Stimulated activated CD8-positive, alpha-beta memory T cell treated with anti-CD3 and anti-CD28 coated beads, Interleukin-12 subunit alpha, Interleukin-12 subunit beta, amount 100 ng/mL, for 4 hours (primary cell): ENCODE measurements around the gene TAOK2.
"Not testable (repeated sequence)": the region's sequence is repeated elsewhere in the genome, so short reads cannot be mapped to it uniquely, and the experiment has no call there.

Source experiments
- DNase-seq: peaks from one replicate; pipeline ENCODE4 v3.0.0-alpha.2; 2020; ENCODE audit warnings: low read depth

The TAOK2 gene

DNA sequence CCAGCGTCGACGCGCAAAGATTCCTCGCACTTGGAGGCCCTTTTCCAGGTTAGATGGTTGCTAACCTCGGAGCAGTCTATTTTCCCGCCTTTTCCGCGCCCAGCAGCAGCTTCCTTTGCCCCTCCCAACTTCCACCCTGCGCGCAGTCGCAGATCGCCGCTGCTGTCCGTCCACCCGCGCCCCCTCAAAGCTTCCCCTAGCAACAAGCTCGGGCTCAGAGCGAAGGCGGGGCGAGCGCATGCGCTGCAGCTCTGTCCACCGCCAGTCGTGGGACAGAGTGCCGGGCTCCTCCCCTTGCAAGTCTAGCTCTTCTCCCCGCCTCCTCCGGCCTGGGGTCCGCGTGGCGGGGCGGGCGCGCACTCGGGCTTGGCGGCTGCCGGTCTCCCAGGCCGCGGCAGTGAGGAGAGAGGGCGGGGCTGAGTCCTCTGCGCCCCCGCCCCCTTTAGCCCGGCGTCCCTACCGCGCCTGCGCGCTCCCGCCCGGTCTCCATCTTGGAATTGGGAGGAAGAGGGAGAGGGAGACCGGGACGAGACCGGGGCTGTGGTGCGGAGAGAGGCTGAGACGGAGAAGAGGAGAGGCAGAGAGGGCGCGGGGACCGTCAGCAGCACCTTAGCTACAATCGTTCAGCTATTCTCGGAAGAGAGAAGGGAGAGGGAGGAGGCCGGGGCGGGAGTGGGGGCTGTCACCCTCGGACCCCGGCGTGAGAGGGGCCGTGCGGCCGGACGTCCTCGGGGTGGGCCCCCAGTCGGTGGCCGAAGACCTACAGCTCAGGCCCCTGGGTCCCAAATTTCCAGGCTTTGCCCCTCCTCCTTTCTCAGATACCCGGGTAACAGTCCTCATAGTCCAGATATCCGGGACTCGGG is at the start of gene TAOK2:
TSS of gene TAOK2 (plus strand) at position 485 of the 863 bp plus-strand sequence. CDS start 3,905 bp downstream, outside the sequence.
- peak; percentile 93 for DNase-seq

GRCh38 chr16:29925105-29925756 is 48.4 kb upstream of the TAOK2 start:
- no peak for DNase-seq

DNA sequence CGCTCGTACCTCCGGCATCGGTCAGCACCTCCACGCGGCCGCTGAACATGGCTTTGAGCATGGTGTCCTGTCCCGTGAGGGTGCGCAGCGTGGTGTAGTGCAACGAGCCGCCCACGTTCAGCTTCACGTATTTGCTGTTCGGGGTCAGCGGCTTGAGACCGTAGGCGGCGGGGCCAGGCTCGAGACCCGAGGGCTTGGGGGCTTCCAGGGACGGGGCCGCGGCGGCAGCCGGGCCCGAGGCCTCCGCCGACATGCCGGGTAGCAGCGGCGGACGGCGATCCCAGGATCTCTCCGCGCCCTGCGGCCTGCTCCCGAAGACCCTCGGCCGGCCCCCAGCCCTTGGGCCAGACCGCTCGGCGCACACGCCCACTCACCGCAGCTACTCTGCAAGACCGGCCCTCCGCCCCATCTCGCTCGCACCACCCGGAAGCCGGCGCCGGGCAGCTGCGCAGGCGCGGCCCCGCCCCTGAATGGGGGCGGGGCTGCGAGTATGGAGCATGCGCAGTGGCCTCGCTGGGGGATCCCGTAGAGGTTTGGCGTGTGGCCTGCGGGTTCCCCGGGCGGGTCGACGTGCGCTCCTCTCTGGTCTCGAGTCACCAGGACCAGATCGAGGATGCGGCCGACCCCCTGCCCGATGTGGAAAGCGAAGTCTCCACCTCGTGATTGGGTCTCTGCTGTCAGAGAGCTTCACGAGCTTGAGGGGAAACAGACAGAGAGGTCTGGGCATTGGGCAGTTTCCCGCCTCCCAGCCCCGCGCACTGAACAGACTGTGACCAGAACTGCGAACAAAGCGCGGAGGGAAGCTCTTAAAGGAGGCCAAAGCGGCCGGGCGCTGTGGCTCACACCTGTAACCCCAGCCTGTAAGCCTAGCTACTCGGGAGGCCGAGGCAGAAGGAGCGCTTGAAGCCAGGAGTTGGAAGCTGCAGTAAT is 47.6 kb upstream of the TAOK2 start, which contains the start of gene KCTD13:
TSS of gene KCTD13 (minus strand) at position 446 of the 930 bp plus-strand sequence. CDS start at position 253, 193 bp downstream.
- DNase-seq: peak; percentile 87

DNA sequence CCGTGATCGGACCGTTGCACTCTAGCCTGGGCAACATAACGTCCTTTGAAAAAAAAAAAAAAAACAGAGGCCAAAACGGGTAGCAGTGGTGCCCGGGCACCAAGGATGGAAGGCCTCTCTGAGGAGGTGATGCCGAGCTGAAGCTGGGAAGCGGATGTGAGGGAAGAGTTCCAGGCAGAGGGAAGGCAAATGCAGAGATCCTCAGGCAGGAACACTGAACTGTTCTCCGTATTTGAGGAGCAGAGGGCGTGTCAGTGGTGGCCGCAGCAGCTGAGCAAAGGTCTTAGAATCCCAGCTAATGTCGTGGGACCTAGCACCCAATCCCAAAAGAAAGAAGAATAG is 47.0 kb upstream of the TAOK2 start:
- no peak for DNase-seq

DNA sequence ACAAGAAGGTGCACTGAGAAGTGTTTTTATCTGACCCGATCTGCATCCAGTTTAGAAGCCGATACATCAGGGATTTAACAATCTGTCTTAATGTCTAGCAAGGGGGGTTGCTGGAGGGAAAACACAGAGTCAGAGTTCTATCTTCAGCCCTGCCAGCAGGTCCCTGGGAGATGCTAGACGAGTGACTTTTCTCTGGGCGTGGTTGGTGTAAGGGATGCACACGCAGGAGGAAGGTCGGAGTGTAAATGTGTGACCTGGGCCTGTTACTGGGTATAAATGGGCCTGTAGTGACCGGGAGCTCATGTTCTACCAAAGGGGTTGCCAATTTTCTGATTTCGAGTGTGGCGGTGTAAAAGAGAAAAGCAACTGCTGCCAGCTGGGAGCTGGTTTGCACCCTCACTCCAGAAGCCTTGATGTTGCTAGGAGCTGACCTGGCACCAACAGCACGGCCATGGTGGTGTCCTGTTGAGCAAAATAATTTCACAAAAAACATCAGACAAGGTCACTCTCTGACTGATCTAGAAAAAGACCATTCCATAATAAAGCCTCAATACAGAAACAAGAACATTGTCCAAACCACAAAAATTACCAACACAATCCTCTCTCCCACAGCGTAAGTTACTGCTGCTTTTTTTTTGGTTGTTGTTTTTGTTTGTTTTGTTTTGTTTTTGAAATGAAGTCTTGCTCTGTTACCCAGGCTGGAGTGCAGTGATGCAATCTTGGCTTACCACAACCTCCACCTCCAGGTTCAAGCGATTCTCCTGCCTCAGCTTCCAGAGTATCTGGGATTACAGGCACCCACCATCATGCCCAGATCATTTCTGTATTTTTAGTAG is 46.4 kb upstream of the TAOK2 start:
- no peak for DNase-seq

DNA sequence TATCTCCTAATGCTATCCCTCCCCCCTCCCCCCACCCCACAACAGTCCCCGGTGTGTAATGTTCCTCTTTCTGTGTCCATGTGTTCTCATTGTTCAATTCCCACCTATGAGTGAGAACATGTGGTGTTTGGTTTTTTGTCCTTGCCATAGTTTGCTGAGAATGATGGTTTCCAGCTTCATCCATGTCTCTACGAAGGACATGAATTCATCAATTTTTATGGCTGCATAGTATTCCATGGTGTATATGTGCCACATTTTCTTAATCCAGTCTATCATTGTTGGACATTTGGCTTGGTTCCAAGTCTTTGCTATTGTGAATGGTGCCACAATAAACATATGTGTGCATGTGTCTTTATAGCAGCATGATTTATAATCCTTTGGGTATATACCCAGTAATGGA is 41.9 kb upstream of the TAOK2 start:
- not testable (repeated sequence) for DNase-seq

DNA sequence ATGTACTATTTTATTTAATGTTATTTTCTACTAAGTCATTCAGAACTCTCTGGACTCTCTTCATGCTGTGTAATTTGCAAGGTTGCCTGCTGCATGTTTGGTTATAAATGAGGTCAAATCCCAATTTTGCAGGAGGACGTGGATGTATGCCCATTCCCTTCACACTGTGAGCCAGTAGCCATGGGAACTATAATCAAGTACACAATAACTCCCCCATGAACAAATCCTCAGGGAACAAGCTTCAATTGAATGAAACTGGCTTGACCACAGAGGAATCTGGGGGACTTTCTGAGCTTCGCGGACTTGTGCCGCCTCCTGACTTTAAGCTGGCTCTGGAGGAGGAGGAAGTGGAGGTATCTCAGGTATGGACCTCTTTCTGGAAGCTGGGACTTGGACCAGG is 33.0 kb upstream of the TAOK2 start:
- DNase-seq: no peak

- no peak for DNase-seq
Observed at GRCh38 chr16:29943846-29944799, 29.5 kb upstream of the TAOK2 start.

DNA sequence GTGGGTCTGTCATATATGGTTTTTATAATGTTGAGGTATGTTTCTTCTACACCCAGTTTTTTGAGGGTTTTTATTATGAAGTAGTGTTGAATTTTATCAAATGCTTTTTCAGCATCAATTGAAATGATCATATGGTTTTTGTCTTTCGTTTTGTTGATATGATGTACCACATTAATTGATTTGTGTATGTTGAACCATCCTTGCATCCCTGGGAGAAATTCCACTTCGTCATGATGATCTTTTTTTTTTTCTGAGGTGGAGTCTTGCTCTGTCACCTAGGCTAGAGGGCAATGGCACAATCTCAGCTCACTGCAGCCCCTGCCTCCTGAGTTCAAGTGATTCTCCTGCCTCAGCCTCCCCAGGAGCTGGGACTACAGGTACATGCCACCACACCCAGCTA is 25.8 kb upstream of the TAOK2 start:
- no peak for DNase-seq

- DNase-seq: no peak
Observed at GRCh38 chr16:29950806-29951461, 22.7 kb upstream of the TAOK2 start.

DNA sequence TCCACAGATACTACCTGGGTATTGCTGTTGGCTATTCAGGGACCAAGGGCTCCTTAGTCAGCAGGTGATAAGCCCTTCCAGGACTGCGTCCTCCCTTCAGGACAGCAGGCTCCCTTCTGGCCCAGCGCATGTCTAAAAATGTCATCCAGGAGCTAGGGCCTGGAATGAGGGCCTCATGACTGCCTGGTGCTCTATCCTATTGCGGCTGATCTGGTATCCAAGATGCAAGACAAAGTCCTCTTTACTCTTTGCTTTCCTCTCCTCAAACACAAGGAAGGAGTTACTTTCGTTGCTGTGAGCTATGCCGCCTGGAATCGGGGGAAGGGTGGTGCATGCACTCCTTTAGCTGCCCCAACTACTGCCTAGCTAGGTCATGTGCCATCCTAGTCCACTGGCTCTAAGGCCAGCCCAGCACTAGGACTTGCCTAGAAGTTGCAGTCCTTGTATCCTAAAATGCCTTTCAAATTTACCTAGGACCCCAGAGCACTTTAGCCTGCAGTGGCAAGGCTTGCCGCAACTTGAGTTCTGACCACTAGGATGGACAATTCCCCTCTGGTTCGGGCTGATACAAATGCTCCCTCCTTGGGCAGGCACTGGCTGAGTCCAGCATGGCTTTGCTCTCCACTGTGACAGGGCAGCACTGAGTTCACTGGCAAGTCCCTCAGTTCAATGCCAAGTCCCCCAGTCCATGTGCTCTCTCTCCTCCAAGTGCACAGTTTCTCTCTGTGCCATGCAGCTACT is 21.9 kb upstream of the TAOK2 start:
- no peak for DNase-seq

GRCh38 chr16:29958756-29959155 is 14.9 kb upstream of the TAOK2 start:
- no peak for DNase-seq

DNA sequence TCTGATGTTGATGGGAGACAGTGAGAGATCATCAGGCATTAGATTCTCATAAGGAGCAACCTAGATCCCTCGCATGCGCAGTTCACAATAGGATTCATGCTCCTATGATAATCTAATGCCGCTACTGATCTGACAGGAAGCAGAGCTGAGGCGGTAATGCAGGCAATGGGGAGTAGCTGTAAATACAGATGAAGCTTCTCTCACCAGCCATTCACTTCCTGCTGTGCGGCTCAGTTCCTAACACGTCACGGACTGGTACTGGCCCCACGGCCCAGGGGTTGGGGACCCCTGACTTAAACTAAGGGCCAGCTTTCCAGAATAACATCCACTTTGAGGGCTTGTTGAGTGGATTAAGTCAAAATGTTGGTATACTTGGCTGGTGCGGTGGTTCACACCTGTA is 14.4 kb upstream of the TAOK2 start:
- DNase-seq: no peak

GRCh38 chr16:29959821-29960220 is 13.8 kb upstream of the TAOK2 start:
- not testable (repeated sequence) for DNase-seq

GRCh38 chr16:29961127-29961478 is 12.6 kb upstream of the TAOK2 start:
- DNase-seq: no peak

DNA sequence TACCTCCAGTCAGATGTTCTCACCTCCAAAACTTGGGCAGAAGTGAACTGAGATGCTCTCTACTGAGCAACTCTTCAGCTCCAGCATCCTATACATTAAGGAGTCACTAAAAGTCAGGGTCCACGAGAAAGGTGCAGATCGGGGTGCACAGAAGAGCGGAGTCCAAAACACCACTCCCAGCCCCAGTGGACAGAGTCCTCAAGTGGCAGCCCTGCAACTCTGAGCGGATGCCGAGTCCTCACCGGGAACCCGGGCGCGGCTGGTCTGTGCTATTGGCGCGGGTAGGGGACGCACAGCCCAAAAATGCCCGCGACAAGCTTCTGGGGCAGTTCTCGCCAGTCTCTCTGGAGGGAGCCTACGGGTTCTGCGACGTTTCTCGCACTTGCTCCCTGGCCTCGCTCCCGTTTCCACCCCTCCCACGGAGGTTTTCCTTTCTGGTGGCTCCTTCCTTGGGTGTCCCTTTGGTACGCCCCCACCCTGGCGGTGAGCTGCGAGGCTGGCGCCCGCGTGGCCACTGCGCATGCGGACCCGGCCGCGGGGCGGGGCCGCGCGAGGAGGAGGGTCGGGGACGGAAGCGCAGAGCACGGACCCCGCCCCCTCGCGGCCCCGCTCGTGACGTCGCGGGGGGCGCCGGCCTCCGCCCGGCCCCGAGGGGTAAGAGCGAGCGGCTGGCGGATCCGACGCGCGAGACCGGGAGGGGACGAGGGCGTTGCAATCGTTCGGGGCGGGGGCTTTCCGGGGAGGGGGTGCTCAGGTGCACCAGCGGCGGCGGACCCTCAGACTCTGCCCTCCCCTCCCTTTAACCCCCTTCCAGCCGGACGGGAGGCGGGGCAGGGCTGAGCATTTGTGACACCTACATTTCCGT is 12.0 kb upstream of the TAOK2 start, which contains the start of gene TMEM219:
TSS of gene TMEM219 (plus strand) at position 601 of the 865 bp plus-strand sequence. CDS start 1,065 bp downstream, outside the sequence.
- DNase-seq: peak; percentile 92

GRCh38 chr16:29962344-29962994 is 11.2 kb upstream of the TAOK2 start:
- no peak for DNase-seq
